ENCODE measurements around the gene FOXG1.

The FOXG1 gene

DNA sequence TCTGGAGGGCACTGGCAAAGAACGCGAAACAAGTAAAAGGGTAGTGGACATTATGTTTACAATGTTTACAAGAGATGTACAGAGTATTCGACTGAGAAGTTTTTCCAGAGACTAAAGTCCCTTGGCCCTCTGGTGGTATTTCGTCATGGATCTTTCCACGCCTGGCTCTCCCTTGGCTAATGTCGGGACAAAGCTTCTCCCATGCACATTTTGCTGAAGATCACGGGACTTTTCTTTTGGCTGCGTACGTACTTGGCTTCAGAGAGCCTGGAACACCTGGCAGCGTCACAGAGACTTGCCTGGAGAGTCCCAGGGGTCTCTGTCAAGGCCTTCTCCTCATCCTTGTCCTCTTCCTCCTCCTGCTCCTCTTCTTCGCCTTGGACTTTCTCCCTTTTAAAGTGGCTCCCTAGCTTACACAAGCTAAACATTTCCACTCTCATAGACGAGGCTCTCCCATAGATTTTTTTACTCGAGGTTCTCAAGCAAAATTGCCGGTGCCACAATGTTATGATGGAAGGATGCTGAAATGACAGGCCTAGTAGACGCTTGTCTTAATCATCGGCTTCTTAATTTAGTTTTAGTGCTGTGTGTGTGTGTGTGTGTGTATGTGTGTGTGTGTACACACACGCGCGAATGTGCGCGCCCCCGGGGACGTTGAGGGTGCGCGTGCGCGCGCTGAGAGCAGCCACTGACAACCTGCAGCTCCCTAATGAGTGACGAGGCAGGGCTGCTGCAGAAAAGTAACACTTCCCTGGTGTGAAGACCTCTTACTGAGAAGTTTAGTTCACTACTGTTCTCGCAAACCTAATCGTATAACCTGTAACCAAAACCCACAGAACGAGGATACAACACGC lies 4.9 kb upstream of the FOXG1 start:
- no peak for DNase-seq (ENCODE audit: low read depth, low spot score)

DNA sequence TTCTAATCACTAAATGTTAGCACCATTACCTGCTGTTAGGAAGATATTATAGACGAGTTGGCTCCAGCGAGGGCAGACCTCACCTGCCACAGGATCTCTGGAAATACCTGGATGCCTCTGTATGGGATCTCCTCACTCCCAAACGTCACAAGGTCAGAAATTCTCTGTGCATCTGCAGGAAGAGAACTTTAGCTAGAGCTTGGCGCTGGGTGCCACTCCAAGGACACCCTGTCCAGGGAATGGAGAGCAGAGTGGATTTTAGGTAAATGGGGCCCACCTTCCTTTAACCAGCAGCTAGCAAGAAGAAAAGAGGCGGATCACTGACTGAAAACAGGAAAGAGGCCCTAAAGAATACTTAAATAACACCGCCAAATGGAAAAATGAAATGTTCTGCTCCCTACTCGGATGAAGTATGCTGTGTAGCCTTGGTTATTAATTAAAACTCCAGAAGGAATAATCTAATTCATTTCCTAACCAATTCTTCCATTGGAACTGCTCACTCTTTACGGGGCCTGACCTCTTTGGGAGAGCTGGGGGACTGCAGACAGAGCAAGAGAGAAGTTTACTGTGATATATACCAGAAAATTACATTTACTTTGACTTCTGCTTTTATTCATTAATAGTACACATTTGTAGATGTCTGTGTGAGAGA lies 4.2 kb upstream of the FOXG1 start:
- no peak for DNase-seq (ENCODE audit: low read depth, low spot score)

DNA sequence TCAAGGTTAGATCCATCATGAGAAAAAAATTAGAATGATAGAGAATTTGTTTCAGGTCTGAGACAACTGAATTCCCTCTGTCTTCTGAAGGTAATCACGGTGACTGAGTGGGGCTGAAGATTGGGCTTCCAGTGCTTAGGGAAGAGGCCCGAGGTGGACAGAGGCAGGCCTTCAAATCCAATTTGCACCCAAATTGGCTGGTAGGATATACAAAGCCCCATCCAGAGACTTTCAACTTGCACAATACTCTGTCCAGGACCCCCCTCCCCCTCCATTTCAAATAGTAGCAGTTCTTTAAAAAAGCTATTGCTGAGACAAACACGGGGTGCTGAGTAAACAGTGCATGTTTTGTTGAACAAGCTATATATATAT lies 3.6 kb upstream of the FOXG1 start:
- DNase-seq (ENCODE audit: low read depth, low spot score) = no peak

DNA sequence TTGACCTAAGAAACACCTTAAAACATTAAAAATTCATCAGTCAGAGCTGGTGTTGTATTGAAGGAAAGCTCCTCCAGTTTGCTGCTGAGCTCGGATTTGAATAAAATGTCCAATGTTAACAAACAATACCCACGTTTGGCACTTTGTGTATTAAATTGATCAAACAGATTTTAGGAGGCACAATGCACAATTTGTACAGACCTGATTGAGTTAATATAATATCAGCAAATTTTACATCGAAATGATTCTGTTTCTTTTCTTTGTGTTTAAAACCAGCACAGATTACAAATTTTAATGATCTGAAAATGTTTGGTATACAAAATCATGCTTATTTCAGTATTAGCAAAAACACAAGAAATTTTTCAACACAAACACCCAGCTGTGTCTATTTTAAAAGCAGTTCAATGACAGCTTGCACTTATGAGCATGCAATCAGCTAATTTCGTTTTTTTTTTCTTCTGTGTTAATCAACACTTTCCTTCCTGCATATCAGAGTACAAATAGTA lies 2.8 kb upstream of the FOXG1 start:
- DNase-seq (ENCODE audit: low read depth, low spot score) = no peak

DNA sequence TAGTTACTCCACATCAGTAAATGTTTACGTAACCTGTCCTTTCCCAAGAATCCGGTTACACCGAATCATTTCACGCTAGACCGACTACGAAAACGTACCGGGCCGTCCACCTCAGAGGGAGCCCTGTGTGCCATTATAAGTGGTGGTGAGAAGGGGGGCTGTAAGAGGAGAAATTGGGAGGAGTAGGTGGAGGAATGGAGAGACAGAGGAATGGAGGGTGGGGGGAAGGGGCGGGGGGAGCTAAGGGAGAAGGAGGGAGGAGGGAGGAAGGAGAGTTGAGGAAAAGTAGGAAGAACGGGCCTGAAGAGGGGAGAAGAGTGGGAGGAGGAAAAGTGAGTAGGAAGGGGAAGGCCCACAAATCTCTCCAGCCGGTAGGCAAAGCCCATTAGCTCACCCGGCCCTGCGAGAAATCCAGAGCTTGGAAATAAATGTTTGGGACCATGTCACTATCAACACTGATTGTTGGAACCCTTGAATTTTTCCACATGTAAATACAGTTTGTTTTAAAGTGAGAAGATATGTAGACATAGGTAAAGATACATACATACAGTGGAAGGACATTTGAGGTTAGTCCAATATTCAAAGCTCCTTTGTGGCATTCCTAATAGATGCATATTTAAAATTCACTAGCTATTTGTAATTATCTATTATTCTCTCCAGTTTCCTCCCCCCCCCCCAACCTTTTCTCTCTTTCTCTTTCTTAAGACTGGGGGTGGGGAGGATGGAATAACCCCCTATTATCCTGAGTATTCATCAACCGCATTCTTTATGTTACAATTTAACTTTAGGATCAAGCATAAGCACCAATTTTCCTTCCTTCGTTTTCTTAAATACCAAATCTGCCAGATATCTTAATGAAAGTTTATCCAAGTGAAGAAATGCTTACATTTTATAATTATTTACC lies 2.1 kb upstream of the FOXG1 start:
- DNase-seq (ENCODE audit: low read depth, low spot score) = no peak

DNA sequence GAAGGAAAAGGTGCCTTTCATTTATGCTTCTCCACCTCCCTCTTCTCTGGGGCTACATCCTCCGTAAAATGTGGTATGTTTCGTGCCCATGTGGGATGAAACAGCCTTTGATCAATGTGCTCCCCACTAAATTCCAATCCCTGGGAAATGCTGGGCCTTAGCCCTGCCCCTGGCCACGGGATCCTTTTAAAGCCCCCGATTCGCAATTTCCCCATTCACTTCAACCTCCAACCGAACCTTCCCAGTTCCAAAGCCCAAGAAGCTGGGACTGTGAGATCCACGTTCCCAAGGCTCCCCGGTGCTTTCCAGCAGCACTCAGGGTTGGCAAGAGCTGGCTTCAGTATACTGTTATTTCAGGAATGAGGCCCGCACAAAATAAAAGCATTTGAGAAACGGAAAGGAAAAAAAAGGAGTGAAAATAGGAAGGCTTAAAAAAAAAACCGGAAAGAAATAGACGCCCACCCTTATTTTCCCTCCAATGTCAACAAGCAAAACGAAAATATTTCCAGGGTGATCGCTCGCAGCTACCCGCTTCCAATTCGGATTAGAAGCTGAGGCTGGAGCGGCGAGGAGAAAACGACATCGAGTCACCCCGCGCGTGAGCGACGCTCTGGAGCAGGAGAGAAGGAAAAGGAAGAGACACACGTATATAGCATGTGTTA lies 1.3 kb upstream of the FOXG1 start:
- DNase-seq (ENCODE audit: low read depth, low spot score) = no peak

DNA sequence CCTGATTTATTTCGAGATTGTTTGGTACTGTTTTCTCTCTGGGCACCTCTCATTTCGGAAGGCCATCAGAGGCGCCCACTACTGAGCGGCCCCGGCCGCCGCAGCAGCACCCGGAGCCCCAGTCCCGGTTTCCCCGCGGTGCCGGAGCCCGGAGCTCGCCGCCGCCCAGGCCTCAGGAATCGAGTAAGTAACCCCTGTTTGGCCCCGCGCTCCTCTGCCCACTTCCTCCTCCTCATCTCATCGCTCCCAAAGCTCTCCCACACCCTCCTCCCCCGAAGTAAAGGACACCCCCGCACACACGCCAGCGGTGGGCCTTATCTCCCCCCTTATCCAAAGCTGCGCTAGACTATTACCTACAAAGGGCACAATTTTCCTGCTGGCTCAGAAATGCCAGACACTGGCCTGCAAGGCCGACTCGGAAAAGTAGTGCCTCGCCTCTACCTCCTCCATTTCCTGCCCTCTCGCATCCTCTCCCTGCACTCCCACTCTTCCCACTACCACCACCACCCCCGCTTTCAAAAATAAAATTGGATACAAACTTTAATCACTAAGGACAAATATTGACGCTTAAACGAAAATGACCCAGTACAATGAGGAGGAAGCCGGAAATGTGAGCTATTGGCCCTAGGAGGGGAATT lies 637 bp upstream of the FOXG1 start:
- DNase-seq (ENCODE audit: low read depth, low spot score) = no peak

DNA sequence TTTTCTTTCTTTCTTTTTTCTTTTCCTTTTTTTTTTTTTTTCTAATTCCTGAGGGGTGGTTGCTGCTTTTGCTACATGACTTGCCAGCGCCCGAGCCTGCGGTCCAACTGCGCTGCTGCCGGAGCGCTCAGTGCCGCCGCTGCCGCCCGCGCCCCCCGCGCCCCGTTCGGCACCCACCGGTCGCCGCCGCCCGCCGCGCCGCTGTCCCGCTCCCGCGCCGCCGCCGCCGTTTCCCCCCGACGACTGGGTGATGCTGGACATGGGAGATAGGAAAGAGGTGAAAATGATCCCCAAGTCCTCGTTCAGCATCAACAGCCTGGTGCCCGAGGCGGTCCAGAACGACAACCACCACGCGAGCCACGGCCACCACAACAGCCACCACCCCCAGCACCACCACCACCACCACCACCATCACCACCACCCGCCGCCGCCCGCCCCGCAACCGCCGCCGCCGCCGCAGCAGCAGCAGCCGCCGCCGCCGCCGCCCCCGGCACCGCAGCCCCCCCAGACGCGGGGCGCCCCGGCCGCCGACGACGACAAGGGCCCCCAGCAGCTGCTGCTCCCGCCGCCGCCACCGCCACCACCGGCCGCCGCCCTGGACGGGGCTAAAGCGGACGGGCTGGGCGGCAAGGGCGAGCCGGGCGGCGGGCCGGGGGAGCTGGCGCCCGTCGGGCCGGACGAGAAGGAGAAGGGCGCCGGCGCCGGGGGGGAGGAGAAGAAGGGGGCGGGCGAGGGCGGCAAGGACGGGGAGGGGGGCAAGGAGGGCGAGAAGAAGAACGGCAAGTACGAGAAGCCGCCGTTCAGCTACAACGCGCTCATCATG lies 654 bp downstream of the FOXG1 start:
- DNase-seq (ENCODE audit: low read depth, low spot score) = no peak

DNA sequence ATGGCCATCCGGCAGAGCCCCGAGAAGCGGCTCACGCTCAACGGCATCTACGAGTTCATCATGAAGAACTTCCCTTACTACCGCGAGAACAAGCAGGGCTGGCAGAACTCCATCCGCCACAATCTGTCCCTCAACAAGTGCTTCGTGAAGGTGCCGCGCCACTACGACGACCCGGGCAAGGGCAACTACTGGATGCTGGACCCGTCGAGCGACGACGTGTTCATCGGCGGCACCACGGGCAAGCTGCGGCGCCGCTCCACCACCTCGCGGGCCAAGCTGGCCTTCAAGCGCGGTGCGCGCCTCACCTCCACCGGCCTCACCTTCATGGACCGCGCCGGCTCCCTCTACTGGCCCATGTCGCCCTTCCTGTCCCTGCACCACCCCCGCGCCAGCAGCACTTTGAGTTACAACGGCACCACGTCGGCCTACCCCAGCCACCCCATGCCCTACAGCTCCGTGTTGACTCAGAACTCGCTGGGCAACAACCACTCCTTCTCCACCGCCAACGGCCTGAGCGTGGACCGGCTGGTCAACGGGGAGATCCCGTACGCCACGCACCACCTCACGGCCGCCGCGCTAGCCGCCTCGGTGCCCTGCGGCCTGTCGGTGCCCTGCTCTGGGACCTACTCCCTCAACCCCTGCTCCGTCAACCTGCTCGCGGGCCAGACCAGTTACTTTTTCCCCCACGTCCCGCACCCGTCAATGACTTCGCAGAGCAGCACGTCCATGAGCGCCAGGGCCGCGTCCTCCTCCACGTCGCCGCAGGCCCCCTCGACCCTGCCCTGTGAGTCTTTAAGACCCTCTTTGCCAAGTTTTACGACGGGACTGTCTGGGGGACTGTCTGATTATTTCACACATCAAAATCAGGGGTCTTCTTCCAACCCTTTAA lies 1.5 kb downstream of the FOXG1 start:
- DNase-seq (ENCODE audit: low read depth, low spot score) = no peak

DNA sequence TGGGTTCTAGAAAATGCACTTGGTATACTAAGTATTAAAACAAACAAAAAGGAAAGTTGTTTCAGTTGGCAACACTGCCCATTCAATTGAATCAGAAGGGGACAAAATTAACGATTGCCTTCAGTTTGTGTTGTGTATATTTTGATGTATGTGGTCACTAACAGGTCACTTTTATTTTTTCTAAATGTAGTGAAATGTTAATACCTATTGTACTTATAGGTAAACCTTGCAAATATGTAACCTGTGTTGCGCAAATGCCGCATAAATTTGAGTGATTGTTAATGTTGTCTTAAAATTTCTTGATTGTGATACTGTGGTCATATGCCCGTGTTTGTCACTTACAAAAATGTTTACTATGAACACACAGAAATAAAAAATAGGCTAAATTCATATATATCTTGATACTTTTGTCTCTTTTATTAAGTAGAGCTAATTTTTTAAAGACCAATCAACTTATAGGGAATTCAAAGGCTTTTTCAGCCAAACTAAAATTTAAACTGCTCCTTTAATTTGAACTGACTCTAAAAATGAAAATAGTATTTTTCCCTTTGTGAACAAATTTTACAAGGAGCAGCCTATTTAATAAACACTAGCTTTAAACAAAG lies 2.8 kb downstream of the FOXG1 start:
- no peak for DNase-seq (ENCODE audit: low read depth, low spot score)

DNA sequence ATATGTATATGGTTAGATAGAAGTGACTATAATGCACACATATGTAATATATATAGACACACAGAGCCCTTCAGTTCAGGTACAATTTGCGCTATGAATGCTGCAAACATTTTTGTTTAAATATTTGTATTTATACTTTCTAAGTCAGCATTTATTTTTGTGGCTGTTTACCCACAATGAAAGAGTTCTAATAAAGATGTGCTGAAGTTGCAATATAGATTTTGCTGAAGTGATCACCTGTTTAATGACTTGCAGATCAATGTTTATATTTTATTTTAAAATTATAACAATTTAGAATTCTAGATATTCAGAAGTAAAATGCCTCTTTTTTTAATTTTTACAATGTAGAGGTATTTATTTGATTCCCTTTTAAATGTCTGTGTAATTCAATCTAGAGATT lies 3.5 kb downstream of the FOXG1 start:
- DNase-seq (ENCODE audit: low read depth, low spot score) = no peak

DNA sequence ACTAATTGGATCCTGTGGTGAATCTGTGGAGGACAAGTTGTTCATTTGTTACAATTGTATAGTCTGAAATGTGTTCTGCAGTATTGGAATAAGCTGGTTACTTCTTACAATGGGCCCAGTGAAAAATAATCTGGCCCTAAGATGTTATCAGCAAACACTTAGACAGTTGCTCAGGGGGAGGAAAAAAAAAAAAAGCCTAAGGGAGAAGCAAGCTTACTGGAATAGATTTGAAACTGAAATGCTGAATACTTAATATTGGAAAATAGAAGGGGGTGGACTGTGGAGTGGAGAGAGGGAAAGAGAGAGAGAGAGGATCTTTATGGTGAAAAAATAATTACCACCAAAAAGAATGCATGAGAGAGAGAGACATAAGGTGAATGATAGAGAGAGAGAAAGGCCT lies 4.0 kb downstream of the FOXG1 start:
- no peak for DNase-seq (ENCODE audit: low read depth, low spot score)

DNA sequence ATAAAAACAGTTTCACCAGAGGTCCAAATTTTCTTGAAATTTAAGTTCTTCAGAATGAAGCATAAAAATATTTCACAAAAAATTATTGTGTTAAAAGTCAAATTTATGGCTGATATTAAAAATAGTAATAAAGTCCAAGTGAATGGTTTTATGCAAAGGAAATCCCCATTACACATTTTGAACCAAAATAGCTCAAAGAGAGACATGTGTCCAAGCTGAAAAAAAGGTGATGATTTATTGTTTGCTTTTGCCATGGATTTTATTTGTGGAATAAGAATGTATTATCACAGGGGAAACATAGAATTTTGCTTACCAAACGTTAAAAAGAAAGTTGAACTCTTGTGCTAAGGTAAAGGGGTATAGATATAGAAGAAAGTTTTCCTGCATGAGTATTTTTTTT lies 4.6 kb downstream of the FOXG1 start:
- no peak for DNase-seq (ENCODE audit: low read depth, low spot score)

DNA sequence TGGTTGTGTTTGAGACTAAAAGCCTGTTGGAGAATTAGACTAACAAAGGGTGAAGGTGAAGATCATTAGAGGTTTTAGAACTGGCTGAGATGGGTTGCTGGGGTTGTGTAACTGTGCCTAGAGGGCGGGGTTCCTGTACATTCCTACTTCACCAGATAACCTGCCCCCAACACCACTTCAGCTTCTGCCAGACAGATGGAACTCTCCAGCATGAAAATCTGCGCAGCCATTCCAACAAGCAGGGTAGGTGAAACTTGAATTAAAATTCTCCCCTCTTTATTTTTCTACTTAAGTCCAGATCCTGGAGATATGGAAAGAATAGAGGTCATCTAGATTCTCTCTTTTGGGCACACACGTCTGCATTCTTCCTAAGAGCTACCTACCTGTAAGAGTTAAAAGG lies 6.0 kb downstream of the FOXG1 start:
- DNase-seq (ENCODE audit: low read depth, low spot score) = no peak

DNA sequence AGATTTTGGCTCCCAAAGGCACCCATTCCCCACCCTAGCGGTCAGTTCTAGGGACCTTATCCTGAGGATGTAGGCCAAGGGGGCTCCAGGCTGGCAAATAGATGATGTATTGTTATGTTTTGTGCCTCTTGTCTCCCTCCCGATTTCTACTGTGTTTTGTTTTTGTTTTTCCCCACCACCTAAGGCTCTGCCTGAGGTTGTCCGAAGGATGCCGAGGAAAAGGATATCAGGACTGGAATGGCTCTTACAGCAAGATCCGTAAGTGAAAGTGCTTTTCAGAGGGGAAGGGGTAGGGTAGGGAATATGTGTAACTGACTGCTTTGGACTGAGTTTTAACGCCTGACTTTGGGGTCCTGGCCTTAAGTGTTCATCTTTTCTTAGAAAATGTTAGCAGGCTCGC lies 6.6 kb downstream of the FOXG1 start:
- DNase-seq (ENCODE audit: low read depth, low spot score) = no peak

DNA sequence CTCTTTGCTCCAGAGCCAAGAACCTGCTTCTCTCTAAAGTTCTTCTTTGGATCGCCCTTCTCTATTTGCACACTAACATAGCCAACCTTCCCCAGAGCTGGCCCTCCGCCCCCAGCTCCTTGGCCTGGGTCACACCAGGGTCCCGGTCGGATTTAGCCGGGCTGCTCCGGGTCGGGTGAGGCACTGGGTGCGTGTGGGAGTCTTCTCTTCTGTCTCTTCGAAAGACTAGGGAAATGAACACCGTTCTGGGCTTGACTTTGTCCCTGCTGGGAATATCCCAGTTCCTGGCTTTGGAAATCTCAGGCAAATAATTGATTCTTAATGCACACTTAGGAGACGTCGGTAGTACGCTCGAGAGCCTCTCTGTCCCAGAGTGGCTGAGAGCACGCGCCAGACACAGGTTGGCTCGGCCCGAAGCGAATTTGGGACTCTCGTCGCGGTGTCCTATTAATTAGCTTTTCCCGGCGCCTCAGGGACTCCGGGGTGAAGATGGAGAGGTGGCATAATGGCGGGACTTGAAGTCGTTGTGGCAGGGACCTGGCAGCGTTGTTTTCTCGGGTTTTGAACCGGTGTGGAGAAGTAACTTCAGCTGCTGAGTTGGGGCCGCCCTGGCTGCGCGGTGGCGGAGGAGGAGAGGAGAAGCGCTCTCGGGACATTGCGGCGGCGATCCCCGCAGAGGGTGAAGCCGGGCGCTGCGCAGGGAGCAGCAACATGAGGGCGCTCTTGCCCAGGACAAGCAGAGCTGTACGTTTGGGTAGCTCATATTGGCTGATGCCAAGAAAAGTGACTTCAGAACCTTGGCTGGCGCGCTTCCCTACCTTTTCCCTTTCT lies 7.5 kb downstream of the FOXG1 start:
- DNase-seq (ENCODE audit: low read depth, low spot score) = no peak

DNA sequence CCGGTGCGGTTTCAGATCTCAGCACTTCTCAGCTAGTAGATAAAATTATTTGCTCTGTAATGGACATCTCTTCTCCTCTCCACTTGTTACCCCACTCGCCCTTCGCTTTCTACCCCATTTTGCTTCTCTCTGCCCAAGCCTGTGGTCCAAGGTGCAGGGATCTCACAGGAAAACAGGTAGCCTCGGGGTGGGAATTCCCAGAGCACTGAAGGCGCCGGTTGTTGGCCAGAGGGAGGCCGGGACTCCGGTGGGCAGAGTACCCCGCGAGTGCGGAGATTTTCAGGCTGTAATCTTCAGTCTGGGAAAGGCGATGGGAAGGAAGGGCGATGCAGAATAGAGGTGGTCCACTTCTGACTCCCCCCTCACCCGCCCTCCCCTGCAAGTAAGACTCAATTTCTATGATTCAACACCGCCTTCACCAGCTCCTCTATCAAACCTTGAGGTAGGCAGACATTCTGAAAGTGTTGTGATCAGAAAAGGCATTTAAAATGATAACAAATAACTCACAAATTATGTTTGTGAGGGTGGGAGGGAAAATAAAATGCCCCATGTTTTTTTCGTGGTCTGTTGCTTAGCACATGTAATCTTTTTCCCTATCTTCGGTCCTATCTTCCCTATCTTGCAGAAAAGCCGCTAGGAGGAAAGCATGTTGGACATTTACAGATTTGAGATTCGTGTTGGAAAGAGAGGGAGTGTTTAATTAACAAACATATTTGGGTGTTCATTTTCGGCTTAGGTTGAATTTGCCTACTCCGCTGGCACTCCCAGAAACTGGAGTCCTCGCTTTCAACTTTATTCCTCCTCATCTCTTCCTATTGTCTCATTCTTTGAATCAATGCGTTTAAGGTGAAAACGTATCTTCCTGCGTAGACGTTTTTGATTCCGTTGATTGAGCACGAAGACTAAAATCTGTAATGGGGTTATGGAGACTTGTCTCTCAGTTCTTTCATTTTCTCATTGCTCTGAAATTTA lies 8.5 kb downstream of the FOXG1 start:
- no peak for DNase-seq (ENCODE audit: low read depth, low spot score)
